GM12892 (cell line): ENCODE measurements around the gene PCED1B.

Source experiments
- POLR2AphosphoS5 ChIP-seq: IDR thresholded peaks from 2 replicates; pipeline ENCODE4 v1.6.1; 2011; ENCODE audit warnings: low read depth, low read length, control low read depth
- TAF1 ChIP-seq: IDR thresholded peaks from 2 replicates; pipeline ENCODE4 v1.6.1; 2011; ENCODE audit warnings: low read depth, mild to moderate bottlenecking, control low read depth, low read length, borderline replicate concordance

GRCh38 chr12:47091009-47091408, 11.6 kb downstream of the PCED1B start:
- TF ChIP-seq POLR2AphosphoS5 (no peak), TAF1 (no peak)
